GM19452 (cell line): ENCODE data around the gene PDE10A.

Experiments
- ATAC-seq: cut with Tn5 transposase; IDR thresholded peaks from one replicate; pipeline ENCODE4 v1.9.1; 2021; ENCODE audit not compliant: unreplicated experiment

The PDE10A gene

GRCh38 chr6:165426892-165427291 is 236.1 kb downstream of the PDE10A start:
- no peak for ATAC-seq

- ATAC-seq, result no peak
Observed at GRCh38 chr6:165422192-165422591, 240.8 kb downstream of the PDE10A start.

GRCh38 chr6:165417278-165417865 is 245.7 kb downstream of the PDE10A start:
- ATAC-seq, result no peak

DNA sequence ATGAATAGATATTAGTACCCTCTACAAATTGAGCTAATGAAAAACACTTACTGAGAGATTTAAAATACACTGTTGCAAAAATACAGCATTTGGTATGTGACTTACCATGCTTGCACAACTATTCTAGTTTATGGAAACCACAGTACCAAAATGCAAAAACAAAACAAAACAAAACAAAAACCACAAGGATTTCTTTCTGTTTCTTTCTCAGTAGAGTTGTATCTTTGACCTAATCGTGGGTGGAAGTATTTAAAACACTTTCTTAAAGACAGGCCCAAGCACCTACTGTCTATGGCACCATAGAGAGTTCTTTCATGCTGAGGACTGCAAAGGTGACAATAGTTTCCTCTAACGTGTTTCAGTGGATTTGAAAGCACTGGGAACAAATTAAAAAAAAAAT is 258.3 kb downstream of the PDE10A start:
- no peak for ATAC-seq

GRCh38 chr6:165404296-165404695 is 258.7 kb downstream of the PDE10A start:
- ATAC-seq, result no peak

- ATAC-seq, result no peak
Observed at GRCh38 chr6:165403006-165403595, 259.9 kb downstream of the PDE10A start.

DNA sequence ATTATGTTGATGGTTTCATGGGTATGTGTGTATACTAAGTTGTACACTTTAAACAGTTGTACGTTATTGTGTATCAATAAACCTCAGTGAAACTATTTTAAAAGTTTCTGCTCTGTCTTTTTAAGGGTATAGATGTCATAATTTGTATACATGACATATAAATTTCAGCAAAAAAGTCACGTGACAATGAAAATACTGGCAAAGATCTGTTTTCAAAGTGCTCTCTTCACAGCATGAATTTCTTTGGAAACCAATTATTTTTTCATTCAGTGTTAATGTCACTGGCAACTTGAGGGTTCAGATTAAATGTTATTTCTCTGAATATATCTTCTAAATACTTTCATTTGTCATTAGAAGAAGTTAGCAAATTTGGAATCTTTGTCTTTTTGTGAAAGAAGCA is 261.9 kb downstream of the PDE10A start:
- ATAC-seq, result no peak

GRCh38 chr6:165390475-165390874 is 272.6 kb downstream of the PDE10A start:
- no peak for ATAC-seq

- no peak for ATAC-seq
Observed at GRCh38 chr6:165389534-165389933, 273.5 kb downstream of the PDE10A start.

- no peak for ATAC-seq
Observed at GRCh38 chr6:165383323-165383722, 279.7 kb downstream of the PDE10A start.

- ATAC-seq, result no peak
Observed at GRCh38 chr6:165376100-165376499, 286.9 kb downstream of the PDE10A start.

GRCh38 chr6:165365371-165365770 is 297.7 kb downstream of the PDE10A start:
- ATAC-seq, result no peak

DNA sequence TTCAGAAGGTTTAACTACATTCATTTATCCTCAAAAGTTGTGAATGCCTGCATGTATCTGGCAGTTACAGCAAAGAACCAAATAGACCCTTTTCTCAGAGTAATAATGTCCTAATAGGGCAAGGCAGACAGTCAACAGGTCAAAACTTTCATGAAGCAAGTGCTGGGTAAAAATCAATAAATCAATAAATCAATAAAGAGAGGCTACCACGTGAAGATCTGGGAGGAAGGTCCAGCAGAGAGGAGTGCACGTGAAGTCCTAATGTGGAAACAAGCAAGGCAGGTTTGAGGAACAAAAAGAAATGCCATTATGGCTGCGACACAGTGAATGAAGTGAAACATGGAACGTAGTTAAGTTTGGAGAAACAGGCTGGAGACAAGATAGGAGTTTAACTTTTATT is 317.3 kb downstream of the PDE10A start:
- ATAC-seq, result no peak

DNA sequence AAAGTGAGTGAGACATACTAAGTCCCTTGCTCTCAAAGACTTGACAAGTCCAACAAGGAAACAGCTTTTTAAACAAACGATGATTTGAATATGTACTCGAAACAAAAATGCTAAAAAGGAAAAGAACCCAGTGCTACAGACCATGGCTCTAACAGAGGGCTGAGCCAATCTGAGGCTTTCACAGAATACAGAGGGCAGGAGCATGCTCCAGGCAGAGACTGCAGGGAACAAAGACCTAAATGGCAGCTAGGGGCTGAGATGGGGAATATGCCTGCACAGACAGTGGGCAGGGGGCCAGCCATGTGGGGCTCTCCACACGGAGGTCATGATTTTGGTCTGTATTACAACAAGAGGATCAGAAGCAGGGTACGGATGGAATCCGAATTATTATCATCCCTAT is 322.5 kb downstream of the PDE10A start:
- no peak for ATAC-seq

DNA sequence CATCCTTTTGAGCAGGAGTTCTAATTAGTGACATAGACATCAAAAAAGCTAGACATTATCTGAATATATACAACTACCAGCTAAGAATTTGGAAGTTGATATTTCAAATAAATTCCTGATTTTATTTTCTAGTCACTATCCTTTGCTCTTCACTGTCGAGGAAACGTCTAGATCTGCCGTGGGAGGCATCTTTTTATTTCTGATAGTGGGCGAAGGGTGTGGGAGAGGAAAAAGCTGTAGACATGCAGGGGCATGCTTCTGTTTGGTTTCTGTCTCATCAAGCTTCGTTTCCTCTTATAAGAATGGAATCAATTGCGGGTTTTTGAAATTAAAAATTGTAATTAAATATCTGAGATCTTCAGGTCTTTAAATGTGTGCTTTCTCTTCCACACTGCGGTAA is 337.4 kb downstream of the PDE10A start:
- no peak for ATAC-seq

DNA sequence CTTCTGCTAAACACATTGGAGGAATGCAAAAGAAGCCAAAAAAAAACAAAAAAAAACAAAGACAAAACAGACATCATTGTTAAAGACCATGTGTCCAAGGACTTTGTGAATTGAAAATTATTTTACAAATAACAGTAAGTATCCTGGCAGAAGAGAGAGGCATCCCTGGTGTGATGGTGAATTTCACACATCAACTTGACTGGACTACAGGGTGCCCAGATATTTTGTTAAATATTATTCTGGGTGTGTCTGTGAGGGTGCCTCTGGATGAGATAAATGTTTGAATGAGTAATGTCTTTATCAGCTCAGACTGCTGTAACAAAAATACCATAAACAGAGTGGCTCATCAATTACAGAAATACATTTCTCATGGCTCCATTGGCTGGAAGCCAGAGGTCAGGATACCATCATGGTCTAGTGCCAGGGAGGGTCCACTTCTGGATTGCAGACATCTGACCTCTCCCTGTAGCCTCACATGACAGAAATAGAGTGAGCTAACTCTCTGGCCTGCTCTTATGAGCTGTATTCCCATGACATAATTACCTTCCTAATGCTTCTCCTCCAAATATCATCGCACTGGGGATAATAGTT is 341.4 kb downstream of the PDE10A start:
- no peak for ATAC-seq

DNA sequence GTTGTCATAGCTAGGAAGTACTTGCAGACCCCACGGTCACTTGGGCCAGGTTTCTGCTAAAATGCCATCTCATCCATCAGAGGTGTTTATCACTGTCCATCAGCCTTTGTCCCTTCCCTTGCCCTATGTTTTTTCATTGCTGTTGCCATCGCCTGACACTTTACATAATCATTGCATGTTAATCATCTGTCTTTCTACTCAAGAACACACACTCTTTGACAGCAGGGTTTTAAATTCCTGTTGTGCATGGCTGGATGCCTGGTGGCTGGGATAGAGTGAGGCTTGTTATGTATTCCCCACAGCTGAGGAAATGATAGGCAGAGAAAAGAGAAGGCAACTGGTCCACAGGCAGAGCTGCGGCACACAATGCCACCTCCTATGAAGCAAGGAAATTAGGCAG is 341.9 kb downstream of the PDE10A start:
- no peak for ATAC-seq

GRCh38 chr6:165317723-165318122 is 345.3 kb downstream of the PDE10A start:
- no peak for ATAC-seq

DNA sequence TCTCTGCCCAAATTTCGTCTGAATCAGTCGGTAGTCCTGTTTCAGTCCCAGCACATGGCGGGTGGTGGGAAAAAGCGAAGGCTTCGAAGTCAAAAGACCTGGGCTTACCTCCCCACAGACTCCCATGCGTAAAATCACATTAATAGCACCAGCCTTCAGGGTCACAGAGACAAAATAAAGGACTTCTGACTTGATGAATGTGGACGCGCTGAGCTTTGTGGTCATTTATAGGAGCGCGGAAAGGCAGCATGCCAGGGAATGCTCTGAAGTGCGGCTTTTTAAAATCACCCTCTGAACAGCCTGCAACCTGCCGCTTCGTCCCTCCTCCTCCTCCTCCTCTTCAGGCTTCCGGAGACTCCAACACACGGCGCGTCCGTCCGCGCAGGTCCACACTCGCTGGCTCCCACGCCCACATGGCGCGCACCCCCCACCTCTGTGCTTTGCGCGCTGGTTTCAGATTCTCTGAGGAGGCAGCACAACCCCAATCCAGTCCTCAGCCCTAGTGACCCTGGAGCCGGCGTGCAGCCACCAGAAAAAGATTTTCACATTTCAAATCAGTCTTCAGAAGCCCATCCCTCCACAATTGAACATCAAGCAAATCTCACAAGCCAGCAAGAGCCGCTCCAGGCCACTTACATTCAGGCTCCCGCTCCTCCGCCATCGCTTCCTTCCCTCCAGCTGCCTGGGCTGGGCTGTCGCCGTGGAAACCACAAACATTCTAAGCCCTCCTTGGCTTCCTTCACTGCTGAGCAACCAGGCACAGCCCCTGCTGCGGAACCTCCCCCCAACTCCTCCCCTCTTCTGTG is 353.9 kb downstream of the PDE10A start, which contains the start of gene C6orf118:
Gene C6orf118 (minus strand): TSS at position 680 of the 806 bp plus-strand sequence. CDS start 19 bp downstream, at position 661.
- no peak for ATAC-seq

GRCh38 chr6:165306955-165307354 is 356.1 kb downstream of the PDE10A start:
- no peak for ATAC-seq

- ATAC-seq, result no peak
Observed at GRCh38 chr6:165301372-165302246, 361.4 kb downstream of the PDE10A start.
